Heart right ventricle (tissue), 16 donors: ENCODE measurements around the gene TMEFF1. TPM values are rescaled to one million over a fixed set of nuclear protein-coding genes. Genes with fewer than 3 reads are reported as not detected.

ENCODE experiments used
- ATAC-seq, 8 donors: fragments of 200-7000 bp; cut with Tn5 transposase; one replicate each; pipeline ENCODE4 v1.9.1; 2020; ENCODE audit warnings: mild to moderate bottlenecking in 8 of 8, moderate library complexity in 8 of 8, moderate number of reproducible peaks in 1 of 8
- DNase-seq, 2 donors: peaks; one replicate each; pipeline ENCODE4 v3.0.0-alpha.2; 2020
- H3K27ac ChIP-seq, 10 donors: fragments of 200-600 bp; sonication (generic) in 2 of 10; one replicate each; pipeline versions ENCODE4 v1.5.0 to v1.8.0; 2020 to 2022; ENCODE audit warnings: mild to moderate bottlenecking in 3 of 10
- H3K27me3 ChIP-seq, 7 donors: fragments of 200-600 bp; one replicate each; pipeline ENCODE4 v1.8.0; 2021 to 2022; ENCODE audit warnings: mild to moderate bottlenecking in 2 of 7
- H3K36me3 ChIP-seq, 9 donors: fragments of 200-600 bp; sonication (generic) in 1 of 9; one replicate each; pipeline versions ENCODE4 v1.5.0 to v1.8.0; 2020 to 2022; ENCODE audit warnings: mild to moderate bottlenecking in 2 of 9
- H3K4me1 ChIP-seq, 9 donors: fragments of 200-600 bp; sonication (generic) in 1 of 9; one replicate each; pipeline versions ENCODE4 v1.5.0 to v1.8.0; 2020 to 2022; ENCODE audit warnings: mild to moderate bottlenecking in 4 of 9
- H3K4me3 ChIP-seq, 10 donors: fragments of 200-600 bp; sonication (generic) in 2 of 10; one replicate each; pipeline versions ENCODE4 v1.5.0 to v1.8.0; 2020 to 2022; ENCODE audit warnings: mild to moderate bottlenecking in 7 of 10, moderate library complexity in 2 of 10
- H3K9me3 ChIP-seq, 11 donors: fragments of 200-600 bp in 10 of 11; sonication (generic) in 2 of 11; one replicate each; pipeline versions ENCODE4 v1.5.0 to v1.8.0; 2013 to 2022; ENCODE audit warnings: mild to moderate bottlenecking in 2 of 11, control low read depth in 1 of 11, moderate library complexity in 1 of 11
- WGBS, 2 donors: extraction: QIAGEN DNeasy Blood & Tissue Kit; methylation state at CpG; one replicate each; pipeline ENCODE4 v1.1.7; 2013; ENCODE audit warnings: inconsistent platforms in 1 of 2; 5-methylcytosine and 5-hydroxymethylcytosine counted together
- intact Hi-C, 10 donors: fragments of 100-400 bp; cut with DNase I; formaldehyde crosslinking; loops; one replicate each; pipeline versions ENCODE4 v1.11.1 to v1.14.2; 2022
- polyA plus RNA-seq, 2 donors: library from polyadenylated mRNA; stranded (reverse); fragments of 200-250 nt; gene quantifications; one replicate each; pipeline ENCODE4 v1.2.3, GENCODE V29; 2013
- total RNA-seq, 10 donors: library from RNA; stranded (reverse); fragmentation: NEBNext Ultra II Directional in 3 of 10; extraction: Animal tissue kit (Norgen Biotek cat#: 25700) in 3 of 10; gene quantifications; one replicate each; pipeline versions ENCODE4 v1.2.1 to v1.2.4, GENCODE V29; 2021 to 2023
- TF ChIP-seq, protein P1 (sequence below), 9 donors: fragments of 200-600 bp; sonication (generic) in 2 of 9; IDR thresholded peaks; one replicate each; pipeline versions ENCODE4 v1.5.0 to v1.8.0; 2021 to 2022; ENCODE audit warnings: antibody characterized with exemption in 9 of 9, mild to moderate bottlenecking in 5 of 9, moderate library complexity in 1 of 9
- donor health status: Arrhythmogenic right ventricular cardiomyopathy.
- donor health status: ischemic (EF 13 %, LVEDD 7.1; RV severe dilation, severe dysfunction).
- donor health status: healthy with polysubstance abuse.
- donor health status: DM: no; HTN: yes; CAD: no.
- donor health status: DM: no; HTN: no; CAD: no.
- donor health status: ischemic (EF 25% LVEDD 6.9; RV normal size, moderate dysfunction).
- donor health status: ischemic (EF 25% LVEDD 5.7; RV mildly dilated, moderate dysfunction).
- donor health status: healthy.
- donor health status: DM: yes; HTN: yes; CAD: no.
- donor health status: Ischemic cardiomyopathy.
- donor health status: ischemic (EF 35%, LVEDD 5.7; RV mildly dilated, moderate dysfunction).
- donor health status: nonischemic (EF 11% LVEDD 7.7; RV severe dilation, severe dysfunction).
- donor health status: DM: yes; HTN: yes; CAD: no.
- donor health status: PGD.
- donor health status: ischemic (EF 29% LVEDD 5.4; RV normal size, mild dysfunction).
- donor health status: nonischemic (EF 23%, LVEDD 6.1; RV moderate dilation, normal function).

TMEFF1 gene
- total and polyA plus RNA-seq, 12 donors, result 0.03 to 0.60 (median 0.18) TPM; not detected in 7

DNA sequence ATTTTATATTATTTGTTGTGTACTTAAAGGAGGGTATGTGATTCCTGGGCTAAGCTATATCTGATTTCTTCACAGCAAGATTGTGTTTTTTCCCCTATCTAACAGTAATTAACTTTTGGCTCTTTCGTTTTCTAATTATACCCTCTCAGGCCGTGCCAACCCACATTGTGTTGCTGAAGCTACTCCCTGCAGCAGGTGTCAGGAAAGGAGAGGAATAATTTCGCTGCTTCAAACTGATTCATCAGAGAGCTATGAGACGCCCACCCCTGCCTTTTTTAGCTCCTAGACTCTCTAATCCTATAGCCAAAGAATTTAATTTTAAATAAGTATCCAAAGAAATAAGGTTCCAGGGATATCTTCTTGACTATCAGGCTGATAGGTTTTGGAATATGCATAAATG lies 108.7 kb downstream of the TMEFF1 start:
- Histone ChIP-seq H3K36me3 (peaks cover 0 to 14% (median 0%) of the 10 kb centered on the region in 9 donors), H3K27me3 (no peaks in the 10 kb centered on the region), H3K9me3 (no peaks in the 10 kb centered on the region), H3K27ac (peak overlapping the region in 7 of 10 donors; percentile 37 to 77 (median 73)), H3K4me3 (peak overlapping the region in 8 of 10 donors; percentile 23 to 57 (median 50)), H3K4me1 (peaks cover 0 to 24% (median 0%) of the 10 kb centered on the region in 9 donors)
- DNase-seq (no peak), ATAC-seq (peak in 5 of 8 donors; percentile 52 to 66 (median 59))
- TF ChIP-seq, protein P1, sequence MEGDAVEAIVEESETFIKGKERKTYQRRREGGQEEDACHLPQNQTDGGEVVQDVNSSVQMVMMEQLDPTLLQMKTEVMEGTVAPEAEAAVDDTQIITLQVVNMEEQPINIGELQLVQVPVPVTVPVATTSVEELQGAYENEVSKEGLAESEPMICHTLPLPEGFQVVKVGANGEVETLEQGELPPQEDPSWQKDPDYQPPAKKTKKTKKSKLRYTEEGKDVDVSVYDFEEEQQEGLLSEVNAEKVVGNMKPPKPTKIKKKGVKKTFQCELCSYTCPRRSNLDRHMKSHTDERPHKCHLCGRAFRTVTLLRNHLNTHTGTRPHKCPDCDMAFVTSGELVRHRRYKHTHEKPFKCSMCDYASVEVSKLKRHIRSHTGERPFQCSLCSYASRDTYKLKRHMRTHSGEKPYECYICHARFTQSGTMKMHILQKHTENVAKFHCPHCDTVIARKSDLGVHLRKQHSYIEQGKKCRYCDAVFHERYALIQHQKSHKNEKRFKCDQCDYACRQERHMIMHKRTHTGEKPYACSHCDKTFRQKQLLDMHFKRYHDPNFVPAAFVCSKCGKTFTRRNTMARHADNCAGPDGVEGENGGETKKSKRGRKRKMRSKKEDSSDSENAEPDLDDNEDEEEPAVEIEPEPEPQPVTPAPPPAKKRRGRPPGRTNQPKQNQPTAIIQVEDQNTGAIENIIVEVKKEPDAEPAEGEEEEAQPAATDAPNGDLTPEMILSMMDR (IDR thresholded peaks at IDR 0.05), result no peak
- intact Hi-C loops, result loop anchor here in 2 of 10 donors (5.0 to 10.0 kb wide), 2 partner anchors 74 to 1417 kb away; no protein-coding TSS in a partner anchor
- 40 to 46% methylated on average over 4 of the region's 4 CpGs for WGBS, 2 donors

DNA sequence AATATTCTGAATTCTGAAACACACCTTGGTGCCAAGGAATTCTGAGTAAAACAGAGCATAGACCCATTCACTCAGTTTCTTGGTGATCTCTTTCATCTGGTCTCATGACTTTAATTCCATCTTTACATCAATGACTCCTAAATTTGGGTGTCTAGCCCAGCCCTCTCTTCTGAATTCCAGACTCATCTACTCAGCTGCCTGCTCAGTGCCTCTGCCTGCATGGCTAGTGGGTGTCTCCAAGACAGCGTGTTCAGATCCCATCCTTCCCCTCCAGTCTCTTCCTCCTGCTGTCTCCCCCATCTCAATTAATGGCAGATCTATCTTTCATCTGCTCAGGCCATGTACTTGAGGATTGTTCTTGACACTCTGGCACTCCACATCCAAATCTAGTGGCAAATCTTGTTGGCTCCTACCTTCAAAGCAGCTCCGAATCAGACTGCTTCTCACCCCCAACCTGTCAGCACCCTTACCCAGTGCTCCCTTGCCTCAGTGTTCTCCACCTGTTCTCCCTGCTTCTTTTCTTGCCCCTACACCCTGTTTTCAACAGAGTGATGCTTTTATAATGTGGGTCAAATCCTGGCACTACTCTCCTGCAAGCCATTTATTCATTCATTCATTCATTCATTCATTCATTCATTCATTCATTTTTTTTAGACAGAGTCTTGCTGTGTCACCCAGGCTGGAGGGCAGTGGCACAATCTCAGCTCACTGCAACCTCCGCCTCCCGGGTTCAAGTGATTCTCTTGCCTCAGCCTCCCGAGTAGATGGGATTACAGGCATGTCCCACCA lies 110.3 kb downstream of the TMEFF1 start:
- Histone ChIP-seq H3K4me1 (peaks cover 0 to 34% (median 4%) of the 10 kb centered on the region in 9 donors), H3K27ac (no peak overlapping the region), H3K27me3 (no peaks in the 10 kb centered on the region), H3K4me3 (no peak overlapping the region), H3K36me3 (peaks cover 0 to 18% (median 0%) of the 10 kb centered on the region in 9 donors), H3K9me3 (no peaks in the 10 kb centered on the region)
- TF ChIP-seq, protein P1 (IDR thresholded peaks at IDR 0.05), result no peak
- WGBS, 2 donors, result 87 to 88% methylated on average over 5 of the region's 5 CpGs
- DNase-seq (no peak), ATAC-seq (no peak)
- intact Hi-C loops, result loop anchor here in 2 of 10 donors (5.0 to 10.0 kb wide), 2 partner anchors 76 to 1418 kb away; no protein-coding TSS in a partner anchor

DNA sequence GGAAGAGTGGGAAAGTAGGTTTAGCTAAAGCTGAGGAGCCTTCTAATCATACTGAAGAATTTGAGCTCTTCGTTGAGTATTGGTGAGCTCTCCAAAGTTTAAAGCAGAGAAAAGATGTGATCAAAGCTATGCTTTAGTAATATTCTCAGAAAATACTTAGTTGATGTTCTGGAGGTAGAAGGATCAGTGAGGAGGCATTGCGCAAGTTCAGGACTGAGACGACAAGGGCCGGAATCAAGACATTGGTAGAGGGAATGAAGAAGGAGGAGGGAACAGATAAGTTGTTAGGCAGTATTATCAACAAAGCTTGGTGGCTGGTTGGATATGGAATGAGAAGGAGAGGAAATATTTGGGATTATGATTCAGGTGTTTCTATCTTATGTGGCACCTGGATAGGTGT lies 112.0 kb downstream of the TMEFF1 start:
- Histone ChIP-seq H3K36me3 (peaks cover 0 to 18% (median 0%) of the 10 kb centered on the region in 9 donors), H3K4me3 (no peak overlapping the region), H3K9me3 (no peaks in the 10 kb centered on the region), H3K27me3 (no peaks in the 10 kb centered on the region), H3K27ac (no peak overlapping the region), H3K4me1 (peaks cover 0 to 34% (median 4%) of the 10 kb centered on the region in 9 donors)
- WGBS, 2 donors, result 95 to 99% methylated on average over 4 of the region's 4 CpGs
- ATAC-seq (no peak), DNase-seq (no peak)
- intact Hi-C loops, result loop anchor here in 2 of 10 donors (5.0 to 10.0 kb wide), 2 partner anchors 78 to 1420 kb away; no protein-coding TSS in a partner anchor
- TF ChIP-seq, protein P1 (IDR thresholded peaks at IDR 0.05), result no peak

DNA sequence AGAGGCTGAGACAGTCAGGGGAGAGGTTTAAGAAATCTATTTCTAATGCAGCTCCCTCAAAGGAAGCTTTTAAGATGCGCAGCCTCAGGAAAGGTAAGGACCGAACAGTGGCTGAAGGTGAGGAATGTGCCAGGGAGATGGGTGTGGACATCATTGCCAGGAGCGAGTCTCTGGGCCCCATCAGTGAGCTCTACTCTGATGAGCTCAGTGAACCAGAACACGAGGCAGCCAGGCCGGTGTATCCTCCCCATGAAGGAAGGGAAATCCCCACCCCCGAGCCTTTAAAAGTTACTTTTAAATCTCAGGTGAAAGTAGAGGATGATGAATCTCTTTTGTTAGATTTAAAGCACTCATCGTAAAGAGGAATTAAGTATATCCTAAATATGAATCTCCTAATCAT lies 113.1 kb downstream of the TMEFF1 start:
- DNase-seq (no peak), ATAC-seq (no peak)
- H3K27me3 ChIP-seq, result no peaks in the 10 kb centered on the region
- TF ChIP-seq, protein P1 (IDR thresholded peaks at IDR 0.05), result no peak
- no peaks in the 10 kb centered on the region for H3K9me3 ChIP-seq
- WGBS, 2 donors, result 87 to 88% methylated on average over 7 of the region's 7 CpGs
- H3K4me3 ChIP-seq, result no peak overlapping the region
- H3K27ac ChIP-seq, result no peak overlapping the region
- intact Hi-C loops, result loop anchor here in 1 of 10 donors (10.0 kb wide), 1 partner anchor 1421 kb away; no protein-coding TSS in a partner anchor
- peaks cover 0 to 18% (median 0%) of the 10 kb centered on the region in 9 donors for H3K36me3 ChIP-seq
- H3K4me1 ChIP-seq, result peaks cover 0 to 34% (median 7%) of the 10 kb centered on the region in 9 donors
